COR-L47 (cell line): ENCODE data around the gene NASP.
"Not testable (repeated sequence)": the region's sequence is repeated elsewhere in the genome, so short reads cannot be mapped to it uniquely, and the experiment has no call there.

Experiments
- DNase-seq: peaks from one replicate; lab custom pipeline; 2025; lab: John Stamatoyannopoulos, UW

NASP gene

DNA sequence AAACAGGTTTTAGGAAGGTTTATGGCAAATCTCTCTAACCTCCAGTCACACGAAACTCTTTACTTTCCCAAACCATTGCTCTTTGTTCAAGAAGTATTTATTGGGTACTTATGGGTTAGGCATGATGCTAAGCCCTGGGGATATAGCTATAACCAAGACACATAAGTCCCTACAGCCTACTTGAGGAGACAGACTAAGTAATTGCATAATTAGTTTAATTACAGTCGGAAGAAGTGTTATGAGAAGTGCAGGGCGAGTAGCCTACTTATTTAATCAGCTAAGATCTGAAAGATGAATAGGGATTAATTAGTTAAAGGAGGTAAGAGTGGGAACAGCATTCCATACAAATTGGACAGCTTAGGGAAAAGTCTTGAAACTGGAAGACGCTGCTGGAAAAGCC, 13.2 kb upstream of the NASP start:
- no peak for DNase-seq

DNA sequence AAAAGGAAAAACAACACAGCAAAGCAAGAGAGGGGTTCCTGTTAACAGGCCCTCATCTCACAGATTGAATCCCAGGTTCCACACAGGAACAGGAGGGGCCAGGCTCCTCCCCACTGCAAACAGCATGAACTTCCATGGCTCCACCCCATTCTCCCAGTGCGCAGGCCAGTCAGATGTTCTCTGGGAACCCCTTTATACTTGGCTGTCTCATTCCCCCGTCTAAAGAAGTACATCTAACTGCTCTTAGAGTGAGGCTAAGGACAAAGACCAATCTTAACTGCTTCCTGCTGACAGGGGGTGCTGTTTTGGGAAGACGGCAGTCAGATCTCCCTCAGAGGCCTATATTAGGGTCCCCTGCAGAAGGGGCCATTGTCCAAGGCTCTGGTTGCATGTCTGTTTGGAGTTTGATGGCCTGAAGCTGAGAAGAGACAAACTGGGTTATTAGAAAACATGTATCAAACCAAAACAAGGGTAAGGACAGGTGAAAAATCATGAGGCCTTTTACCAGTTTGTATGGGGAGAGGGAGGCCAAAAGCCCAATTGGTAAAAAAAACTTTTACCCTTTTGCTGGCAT, 10.5 kb upstream of the NASP start:
- DNase-seq, result no peak

DNA sequence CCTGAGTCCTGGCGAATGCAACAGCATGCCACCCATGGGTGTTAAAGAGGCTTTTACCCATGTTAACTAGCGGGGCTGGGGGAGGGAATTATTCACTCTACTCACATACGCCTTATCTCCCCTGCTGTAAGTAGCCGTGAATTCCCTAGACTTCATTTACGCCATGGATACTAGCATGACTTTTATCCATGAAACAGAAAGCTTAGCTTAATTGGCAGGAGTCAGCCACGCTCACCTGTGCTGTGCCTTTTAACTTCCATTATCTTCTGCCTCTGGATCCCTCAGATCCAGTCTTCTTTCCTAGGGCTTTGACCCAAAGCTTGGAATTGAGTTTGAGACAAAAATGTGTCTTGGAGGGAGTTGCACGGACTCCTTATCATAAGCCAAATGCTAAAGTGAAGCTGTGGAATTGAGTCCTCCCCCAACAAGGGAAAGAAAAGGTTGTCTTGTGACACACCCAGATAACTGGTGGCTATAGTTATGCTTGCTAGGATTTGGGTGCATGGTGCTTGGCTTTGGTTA, 9.7 kb upstream of the NASP start:
- no peak for DNase-seq

- peak; percentile 80 for DNase-seq
Observed at GRCh38 chr1:45583264-45583665, 576 bp upstream of the NASP start.

- peak; percentile 76 for DNase-seq
Observed at GRCh38 chr1:45584351-45585109, 689 bp downstream of the NASP start.

DNA sequence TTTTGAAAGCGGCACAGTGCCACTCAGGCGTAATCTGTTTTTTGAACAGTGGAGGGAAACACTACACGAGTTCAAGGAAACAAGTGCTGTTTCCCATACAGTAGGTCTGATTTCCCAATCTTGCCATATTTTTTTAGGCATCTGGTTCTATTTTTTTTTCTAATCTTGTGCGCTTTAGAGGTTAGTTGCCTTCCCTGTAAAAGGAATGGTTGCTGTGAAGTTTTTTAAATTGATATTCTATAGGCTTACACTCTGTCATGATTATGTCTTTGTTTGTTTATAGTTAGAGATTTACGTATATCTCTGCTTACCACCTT, 1.2 kb downstream of the NASP start:
- no peak for DNase-seq

DNA sequence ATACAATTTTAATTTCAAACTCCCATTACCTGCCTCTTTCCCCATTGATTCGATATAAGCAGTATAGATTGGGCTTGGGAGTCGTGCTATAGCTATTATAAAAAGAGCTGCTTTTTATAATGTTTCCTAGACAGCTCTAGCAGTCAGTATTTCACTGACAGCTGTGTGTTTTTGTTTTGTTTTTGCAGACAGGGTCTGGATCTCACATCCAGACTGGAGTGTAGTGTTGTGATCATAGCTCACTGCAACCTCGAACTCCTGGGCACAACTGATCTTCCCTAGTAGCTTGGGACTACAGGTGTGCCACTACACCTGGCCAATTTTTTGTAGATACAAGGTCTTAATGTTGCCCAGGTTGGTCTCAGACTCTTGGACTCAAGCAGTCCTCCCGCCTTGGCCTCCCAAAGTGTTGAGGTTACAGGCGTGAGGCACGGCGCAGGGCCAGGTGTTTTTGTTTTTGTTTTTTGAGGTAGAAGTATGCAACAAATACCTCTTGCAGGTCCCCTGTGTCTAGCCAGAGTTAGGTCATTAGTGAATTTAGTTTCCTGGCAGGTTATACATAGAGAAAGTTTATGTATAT, 1.7 kb downstream of the NASP start:
- DNase-seq, result no peak

- no peak for DNase-seq
Observed at GRCh38 chr1:45586769-45587168, 2.9 kb downstream of the NASP start.

- DNase-seq, result no peak
Observed at GRCh38 chr1:45589861-45590260, 6.0 kb downstream of the NASP start.

DNA sequence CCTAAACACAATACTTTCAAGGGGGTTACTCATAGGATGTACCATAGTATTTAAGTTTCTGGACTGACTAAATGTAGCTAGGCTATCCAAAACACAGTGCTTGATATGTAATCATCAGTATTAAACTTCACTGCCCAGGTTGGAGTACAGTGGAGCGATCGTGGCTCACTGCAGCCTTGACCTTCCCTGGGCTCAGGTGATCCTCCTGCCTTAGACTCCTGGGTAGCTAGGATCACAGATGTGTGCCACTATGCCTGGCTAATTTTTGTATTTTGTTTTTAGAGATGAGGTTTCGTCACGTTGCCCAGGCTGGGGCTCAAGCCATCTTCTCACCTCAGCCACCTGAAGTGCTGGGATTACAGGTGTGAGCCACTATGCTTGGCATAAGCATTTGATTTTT, 10.6 kb downstream of the NASP start:
- DNase-seq, result no peak

- not testable (repeated sequence) for DNase-seq
Observed at GRCh38 chr1:45596765-45597164, 12.9 kb downstream of the NASP start.

GRCh38 chr1:45604239-45604638, 20.4 kb downstream of the NASP start:
- no peak for DNase-seq

- DNase-seq, result no peak
Observed at GRCh38 chr1:45607404-45608074, 23.7 kb downstream of the NASP start.

GRCh38 chr1:45608175-45609156, 24.6 kb downstream of the NASP start:
- no peak for DNase-seq

DNA sequence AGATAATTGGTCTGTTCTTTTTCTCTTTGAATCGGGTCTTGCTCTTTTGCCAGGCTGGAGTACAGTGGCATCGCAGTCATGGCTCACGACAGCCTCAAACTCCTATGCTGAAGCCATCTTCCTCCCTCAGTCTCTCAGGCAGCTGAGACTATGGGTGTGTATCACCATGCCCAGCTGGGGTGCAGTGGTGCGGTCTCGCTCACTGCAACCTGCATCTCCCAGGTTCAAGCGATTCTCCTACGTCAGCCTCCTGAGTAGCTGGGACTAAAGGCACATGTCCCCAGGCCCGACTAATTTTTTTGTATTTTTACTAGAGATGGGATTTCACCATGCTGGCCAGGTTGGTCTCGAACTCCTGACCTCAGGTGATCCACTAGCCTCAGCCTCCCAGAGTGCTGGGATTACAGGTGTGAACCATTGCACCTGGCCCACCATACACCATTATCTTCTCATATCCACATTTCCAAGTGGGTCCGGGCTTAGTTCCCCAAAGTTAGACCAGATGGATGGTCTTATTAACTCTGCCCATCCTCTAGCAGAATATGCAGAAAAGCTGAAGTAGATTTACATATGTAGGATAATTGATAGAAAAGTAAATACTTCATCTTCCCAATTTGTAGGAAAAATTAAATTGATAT, 26.9 kb downstream of the NASP start:
- DNase-seq, result no peak

GRCh38 chr1:45612941-45613579, 29.2 kb downstream of the NASP start:
- no peak for DNase-seq

- DNase-seq, result no peak
Observed at GRCh38 chr1:45615885-45616284, 32.0 kb downstream of the NASP start.

- no peak for DNase-seq
Observed at GRCh38 chr1:45617618-45618017, 33.8 kb downstream of the NASP start.

GRCh38 chr1:45619149-45619921, 35.5 kb downstream of the NASP start:
- DNase-seq, result no peak
